Thymus (tissue), 11 donors: ENCODE data around the gene DIP2C. TPM values are rescaled to one million over a fixed set of nuclear protein-coding genes. Genes with fewer than 3 reads are reported as not detected.
"Not testable (repeated sequence)": the region's sequence is repeated elsewhere in the genome, so short reads cannot be mapped to it uniquely, and the experiment has no call there.

Source experiments
- DNase-seq, 9 donors: peaks; one replicate each; pipeline ENCODE4 v3.0.0-alpha.2; 2013; ENCODE audit warnings: low spot score in 9 of 9, low read depth in 6 of 9, missing footprints in 1 of 9
- H3K27ac ChIP-seq, 2 donors: one replicate each; pipeline ENCODE4 v1.5.1; 2013; ENCODE audit warnings: control low read depth in 1 of 2, low read depth in 1 of 2, low read length in 1 of 2, mild to moderate bottlenecking in 1 of 2, moderate library complexity in 1 of 2
- H3K27me3 ChIP-seq, 2 donors: one replicate each; pipeline ENCODE4 v1.5.1; 2013; ENCODE audit warnings: low read length in 1 of 2; ENCODE audit not compliant: control insufficient read depth in 2 of 2, insufficient read depth in 1 of 2
- H3K36me3 ChIP-seq, 2 donors: one replicate each; pipeline ENCODE4 v1.5.1; 2013; ENCODE audit warnings: low read length in 1 of 2, mild to moderate bottlenecking in 1 of 2, moderate library complexity in 1 of 2; ENCODE audit not compliant: control insufficient read depth in 2 of 2, insufficient read depth in 2 of 2
- H3K4me1 ChIP-seq, 2 donors: one replicate each; pipeline ENCODE4 v1.5.1; 2013; ENCODE audit warnings: low read length in 2 of 2; ENCODE audit not compliant: control insufficient read depth in 2 of 2, insufficient read depth in 2 of 2
- H3K4me3 ChIP-seq, 2 donors: one replicate each; pipeline ENCODE4 v1.5.1; 2013; ENCODE audit warnings: low read length in 2 of 2, control low read depth in 1 of 2, mild to moderate bottlenecking in 1 of 2
- H3K9me3 ChIP-seq, 2 donors: one replicate each; pipeline ENCODE4 v1.5.1; 2013; ENCODE audit warnings: low read length in 1 of 2, mild to moderate bottlenecking in 1 of 2; ENCODE audit not compliant: control insufficient read depth in 2 of 2, insufficient read depth in 1 of 2
- WGBS: extraction: QIAGEN DNeasy Blood & Tissue Kit; methylation state at CpG from one replicate; pipeline ENCODE4 v1.1.7; 2013; 5-methylcytosine and 5-hydroxymethylcytosine counted together
- polyA plus RNA-seq: library from polyadenylated mRNA; stranded (reverse); fragments of 200-250 nt; gene quantifications from one replicate; pipeline ENCODE4 v1.2.3, GENCODE V29; 2013
- total RNA-seq: library from RNA; stranded (reverse); fragments of 120-200 nt; gene quantifications from one replicate; pipeline ENCODE4 v1.2.4, GENCODE V29; 2013
- donor health status: healthy.

Gene DIP2C
- total and polyA plus RNA-seq, 2 donors, result 2.2 to 3.4 TPM

DNA sequence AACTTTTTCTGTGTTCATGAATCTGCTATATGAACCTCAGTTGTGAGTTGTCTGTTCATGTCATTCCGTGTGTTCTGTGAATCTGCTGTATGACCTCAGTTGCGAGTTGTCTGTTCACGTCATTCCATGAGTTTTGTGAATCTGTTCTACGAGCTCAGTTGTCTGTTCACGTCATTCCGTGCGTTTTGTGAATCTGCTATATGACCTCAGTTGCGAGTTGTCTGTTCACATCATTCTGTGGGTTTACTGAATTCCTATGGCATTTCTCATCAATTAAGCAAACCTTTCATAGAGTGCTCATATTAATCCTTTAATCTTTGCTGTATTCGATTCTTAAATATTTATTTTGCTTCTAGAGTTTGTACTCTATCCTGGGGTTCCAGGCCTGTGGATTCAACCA is 150.6 kb downstream of the DIP2C start:
- Histone ChIP-seq H3K4me3 (no peak overlapping the region), H3K27me3 (peaks cover 0 to 26% of the 10 kb centered on the region in 2 donors)
- 98% methylated on average over 9 of the region's 9 CpGs for WGBS

DNA sequence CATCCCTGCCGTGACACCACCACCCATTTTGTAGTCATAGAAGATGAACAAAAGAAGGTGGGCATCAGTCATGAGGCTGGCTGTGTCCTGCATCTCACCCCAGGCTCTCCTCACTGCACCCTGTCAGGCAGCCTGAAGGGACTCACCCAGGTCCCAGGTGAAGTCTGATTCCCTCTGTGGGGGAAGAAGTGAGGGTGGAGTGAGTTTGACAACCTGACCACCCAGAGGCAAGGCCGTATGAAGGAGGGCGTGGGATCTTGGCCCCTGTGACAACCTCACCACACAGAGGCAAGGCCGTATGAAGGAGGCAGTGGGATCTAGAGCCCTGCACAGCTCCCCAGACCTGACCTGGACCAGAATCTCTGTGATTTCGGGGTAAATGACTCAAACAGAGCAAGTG is 152.5 kb downstream of the DIP2C start:
- H3K4me3 ChIP-seq, result no peak overlapping the region
- H3K27ac ChIP-seq, result no peak overlapping the region
- no peak for DNase-seq
- H3K9me3 ChIP-seq, result no peaks in the 10 kb centered on the region
- H3K36me3 ChIP-seq, result no peaks in the 10 kb centered on the region
- H3K27me3 ChIP-seq, result peaks cover 0 to 21% of the 10 kb centered on the region in 2 donors
- WGBS, result 93% methylated on average over 5 of the region's 5 CpGs
- no peaks in the 10 kb centered on the region for H3K4me1 ChIP-seq

More for the DNA sequence above, 150.6 kb downstream of the DIP2C start:
- Histone ChIP-seq H3K27ac (no peak overlapping the region), H3K4me1 (no peaks in the 10 kb centered on the region), H3K9me3 (no peaks in the 10 kb centered on the region), H3K36me3 (no peaks in the 10 kb centered on the region)
- no peak for DNase-seq

DNA sequence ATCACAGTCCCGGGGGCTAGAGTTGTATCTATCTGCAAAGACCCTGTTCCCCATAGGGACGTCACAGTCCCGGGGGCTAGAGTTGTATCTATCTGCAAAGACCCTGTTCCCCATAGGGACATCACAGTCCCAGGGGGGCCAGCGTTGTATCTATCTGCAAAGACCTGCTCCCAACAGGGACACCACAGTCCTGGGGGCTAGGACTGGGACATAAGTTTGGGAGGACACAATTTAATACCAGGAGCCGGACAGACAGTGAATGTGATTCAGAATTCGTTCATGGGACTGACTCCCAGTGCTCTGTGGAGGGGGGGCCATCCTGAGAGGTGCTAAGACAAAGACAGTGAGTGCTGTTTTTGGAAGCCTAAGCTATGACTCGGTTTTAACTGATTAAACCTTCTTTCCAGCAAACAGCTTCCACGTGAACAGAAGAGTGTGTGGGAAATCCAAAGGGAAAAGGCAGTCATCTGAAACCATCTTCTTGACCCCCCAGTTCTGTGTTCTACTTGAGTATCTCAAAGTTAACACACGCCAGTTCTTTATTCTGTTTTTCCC is 153.0 kb downstream of the DIP2C start:
- H3K36me3 ChIP-seq, result no peaks in the 10 kb centered on the region
- H3K27ac ChIP-seq, result no peak overlapping the region
- peaks cover 0 to 21% of the 10 kb centered on the region in 2 donors for H3K27me3 ChIP-seq
- no peak for DNase-seq
- 92% methylated on average over 9 of the region's 9 CpGs for WGBS
- H3K4me1 ChIP-seq, result no peaks in the 10 kb centered on the region
- no peaks in the 10 kb centered on the region for H3K9me3 ChIP-seq
- H3K4me3 ChIP-seq, result no peak overlapping the region

DNA sequence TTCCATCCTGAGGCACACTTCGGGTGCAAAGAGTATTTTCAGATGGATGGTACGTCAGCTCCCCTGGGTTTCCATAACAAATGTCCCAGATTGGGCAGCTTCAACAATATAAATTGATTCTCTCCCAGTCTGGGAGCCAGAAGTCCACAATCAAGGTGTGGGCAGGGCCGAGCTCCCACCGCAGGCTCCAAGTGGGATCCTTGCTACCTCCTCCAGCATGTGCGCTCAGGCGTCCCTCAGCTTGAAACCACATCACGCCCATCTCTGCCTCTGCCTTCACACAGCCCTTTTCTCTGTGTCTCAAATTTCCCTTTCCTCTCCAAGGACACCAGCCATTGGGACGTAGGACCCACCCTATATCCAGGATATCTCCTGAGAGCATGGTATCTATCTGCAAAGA is 153.5 kb downstream of the DIP2C start:
- Histone ChIP-seq H3K36me3 (no peaks in the 10 kb centered on the region), H3K4me3 (no peak overlapping the region), H3K27ac (no peak overlapping the region), H3K27me3 (peaks cover 0 to 18% of the 10 kb centered on the region in 2 donors), H3K9me3 (no peaks in the 10 kb centered on the region), H3K4me1 (no peaks in the 10 kb centered on the region)
- 91% methylated on average over 8 of the region's 8 CpGs for WGBS
- no peak for DNase-seq

DNA sequence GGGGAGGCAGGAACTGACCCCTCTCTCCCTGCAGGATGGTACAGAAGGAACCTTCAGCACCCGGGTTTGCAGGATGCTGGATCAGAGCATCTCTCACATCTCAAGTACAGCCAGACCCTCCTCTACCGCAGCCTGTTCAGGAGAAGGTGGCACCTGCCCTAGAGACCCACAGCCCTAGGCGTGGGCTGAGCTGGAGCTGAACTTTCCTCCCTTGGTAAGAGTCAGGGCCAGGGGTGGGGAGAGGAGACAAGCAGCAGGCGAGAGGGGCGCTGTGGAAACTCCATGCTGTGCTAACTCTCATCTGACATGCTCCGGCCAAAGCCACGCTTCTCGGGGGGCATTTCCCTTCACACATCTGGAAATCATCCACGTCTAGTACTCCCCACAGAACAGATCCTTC is 154.4 kb downstream of the DIP2C start:
- WGBS, result 86% methylated on average over 9 of the region's 9 CpGs
- H3K36me3 ChIP-seq, result no peaks in the 10 kb centered on the region
- no peak for DNase-seq

DNA sequence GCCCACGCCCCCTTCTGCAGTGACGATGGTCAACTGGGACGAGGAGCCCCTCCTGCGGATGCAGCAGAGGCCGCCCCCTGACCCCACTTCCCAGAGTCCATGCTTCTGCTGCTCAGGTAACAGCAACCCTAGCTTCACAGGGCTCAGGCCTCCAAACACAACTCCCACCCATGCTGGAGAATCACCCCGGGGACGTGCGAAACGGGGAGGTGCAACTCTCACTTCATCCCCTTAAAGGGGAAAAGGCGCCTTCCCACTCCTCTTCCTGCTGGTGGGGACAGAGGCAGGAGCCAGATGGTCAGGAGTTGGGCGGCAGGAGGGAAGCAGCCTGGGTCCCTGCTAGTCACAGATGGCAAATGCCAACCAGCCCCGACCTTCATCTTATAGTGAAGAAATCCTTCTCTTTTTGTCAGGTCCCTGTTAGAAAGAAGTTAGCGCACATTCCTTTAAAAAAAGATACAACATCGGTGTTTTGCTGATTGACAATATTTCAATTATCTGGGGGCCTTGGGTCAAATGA is 155.4 kb downstream of the DIP2C start:
- H3K4me3 ChIP-seq, result no peak overlapping the region
- DNase-seq, result no peak
- H3K27me3 ChIP-seq, result peaks cover 0 to 14% of the 10 kb centered on the region in 2 donors
- no peaks in the 10 kb centered on the region for H3K4me1 ChIP-seq
- H3K36me3 ChIP-seq, result no peaks in the 10 kb centered on the region
- H3K27ac ChIP-seq, result no peak overlapping the region
- H3K9me3 ChIP-seq, result no peaks in the 10 kb centered on the region
- whole genome bisulfite sequencing, result 77% methylated on average over 14 of the region's 14 CpGs

More for the DNA sequence above, 154.4 kb downstream of the DIP2C start:
- Histone ChIP-seq H3K9me3 (no peaks in the 10 kb centered on the region), H3K4me1 (no peaks in the 10 kb centered on the region), H3K27ac (no peak overlapping the region), H3K4me3 (no peak overlapping the region), H3K27me3 (peaks cover 0 to 14% of the 10 kb centered on the region in 2 donors)

DNA sequence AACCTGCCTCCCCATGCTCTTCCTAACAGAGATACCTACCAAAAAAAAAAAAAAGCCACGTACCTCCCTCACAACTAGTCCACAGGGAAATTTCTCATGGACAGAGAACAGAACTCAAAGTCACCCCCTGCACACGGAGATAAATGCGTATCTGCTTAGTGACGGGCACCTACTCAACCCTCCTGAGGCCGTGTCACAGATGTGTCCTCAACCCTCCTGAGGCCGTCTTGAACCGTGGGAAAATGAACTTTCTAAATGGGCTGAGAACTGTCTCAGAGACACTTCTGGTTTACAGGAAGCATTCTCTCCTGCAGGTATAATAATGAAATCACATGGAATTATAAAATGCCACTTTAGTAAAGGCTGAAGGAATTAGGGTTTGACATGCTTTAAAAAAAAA is 155.9 kb downstream of the DIP2C start:
- Histone ChIP-seq H3K36me3 (no peaks in the 10 kb centered on the region), H3K4me3 (no peak overlapping the region), H3K27me3 (peaks cover 0 to 12% of the 10 kb centered on the region in 2 donors), H3K4me1 (no peaks in the 10 kb centered on the region), H3K27ac (no peak overlapping the region), H3K9me3 (no peaks in the 10 kb centered on the region)
- WGBS, result 84% methylated on average over 7 of the region's 7 CpGs
- no peak for DNase-seq

DNA sequence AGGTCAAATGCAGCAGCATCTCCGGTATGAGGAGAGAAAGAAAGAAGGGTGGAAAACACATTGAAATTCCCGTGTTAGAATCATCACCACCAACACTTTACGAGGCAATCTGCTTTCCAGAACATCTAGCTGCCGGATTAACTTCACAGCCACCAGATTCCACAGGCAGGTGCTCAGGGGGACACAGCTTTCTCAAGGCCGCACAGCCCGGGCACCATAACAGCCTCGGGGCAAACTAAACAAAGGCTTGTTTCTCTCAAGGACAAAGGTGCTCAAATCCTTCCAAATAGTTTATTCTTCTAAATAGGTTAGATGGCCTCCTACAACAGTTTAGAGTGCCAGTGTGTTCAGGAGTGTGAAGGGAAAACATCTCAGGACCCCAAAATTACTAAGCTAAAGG is 156.3 kb downstream of the DIP2C start:
- Histone ChIP-seq H3K27me3 (peaks cover 0 to 12% of the 10 kb centered on the region in 2 donors), H3K36me3 (no peaks in the 10 kb centered on the region), H3K4me1 (no peaks in the 10 kb centered on the region), H3K27ac (no peak overlapping the region), H3K4me3 (no peak overlapping the region), H3K9me3 (no peaks in the 10 kb centered on the region)
- 89% methylated on average over 7 of the region's 7 CpGs for WGBS
- no peak for DNase-seq

DNA sequence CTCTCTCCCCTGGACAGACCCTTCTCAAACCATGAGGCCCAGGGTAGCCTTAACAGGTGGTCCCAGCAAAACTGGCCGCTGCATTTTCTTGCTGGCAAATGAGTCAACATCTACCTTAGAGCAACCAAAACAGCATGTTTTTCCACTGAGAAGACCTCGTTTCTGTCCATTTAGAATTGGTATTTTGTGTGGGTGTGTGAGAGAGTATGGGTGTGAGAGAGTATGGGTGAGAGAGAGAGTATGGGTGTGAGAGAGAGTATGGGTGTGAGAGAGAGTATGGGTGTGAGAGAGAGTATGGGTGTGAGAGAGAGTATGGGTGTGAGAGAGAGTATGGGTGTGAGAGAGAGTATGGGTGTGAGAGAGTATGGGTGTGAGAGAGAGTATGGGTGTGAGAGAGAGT is 157.1 kb downstream of the DIP2C start:
- H3K27me3 ChIP-seq, H3K9me3 ChIP-seq, H3K27ac ChIP-seq, DNase-seq, H3K4me1 ChIP-seq, H3K4me3 ChIP-seq, H3K36me3 ChIP-seq: not testable (repeated sequence)
- WGBS, result 95% methylated on average over 2 of the region's 2 CpGs
